A549 treated with RU486 at 1 μM for 4 hours (cell line): ENCODE data around the gene ANKRD62. TPM values are rescaled to one million over a fixed set of nuclear protein-coding genes. Genes with fewer than 3 reads are reported as not detected.

ENCODE experiments used
- total RNA-seq: library from RNA; stranded (reverse); fragments of 200-300 nt; extraction: Qiagen RNA extraction; gene quantifications from 5 replicates; pipeline ENCODE4 v1.2.3, GENCODE V29; 2022; ENCODE audit warnings: low read depth

The ANKRD62 gene
- total RNA-seq: not detected in 5 replicates

GRCh38 chr18:12093520-12094257, at the start of gene ANKRD62:
TSS of gene ANKRD62 (plus strand) at chr18:12093843. CDS start at chr18:12094018, 175 bp downstream.

Other genes starting within 250 kb of the ANKRD62 start
- gene CHMP1B, start 242.4 kb upstream of the ANKRD62 start, total RNA-seq: 34.1 to 53.3 TPM (median 46.4 TPM) in 5 replicates
- gene MPPE1, start 185.5 kb upstream of the ANKRD62 start, total RNA-seq: 17.4 to 20.6 TPM (median 18.4 TPM) in 5 replicates
- 47.3 to 69.1 TPM (median 62.8 TPM) in 5 replicates for gene IMPA2, start 112.3 kb upstream of the ANKRD62 start, total RNA-seq
- not detected in 5 replicates for gene CIDEA, start 160.5 kb downstream of the ANKRD62 start, total RNA-seq
- 180 to 204 TPM (median 189 TPM) in 5 replicates for gene TUBB6, start 214.4 kb downstream of the ANKRD62 start, total RNA-seq